NOMO-1 treated with DMSO at 0.1 percent for 48 hours (cell line): ENCODE data around the gene TIMM23B.
"Not testable (repeated sequence)": the region's sequence is repeated elsewhere in the genome, so short reads cannot be mapped to it uniquely, and the experiment has no call there.

Source experiments
- DNase-seq: peaks from one replicate; lab custom pipeline; 2025; ENCODE audit not compliant: unreplicated experiment; lab: John Stamatoyannopoulos, UW

Gene TIMM23B, protein sequence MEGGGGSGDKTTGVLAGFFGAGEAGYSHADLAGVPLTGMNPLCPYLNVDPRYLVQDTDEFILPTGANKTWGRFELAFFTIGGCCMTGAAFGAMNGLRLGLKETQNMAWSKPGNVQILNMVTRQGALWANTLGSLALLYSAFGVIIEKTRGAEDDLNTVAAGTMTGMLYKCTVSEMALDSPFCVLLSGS

DNA sequence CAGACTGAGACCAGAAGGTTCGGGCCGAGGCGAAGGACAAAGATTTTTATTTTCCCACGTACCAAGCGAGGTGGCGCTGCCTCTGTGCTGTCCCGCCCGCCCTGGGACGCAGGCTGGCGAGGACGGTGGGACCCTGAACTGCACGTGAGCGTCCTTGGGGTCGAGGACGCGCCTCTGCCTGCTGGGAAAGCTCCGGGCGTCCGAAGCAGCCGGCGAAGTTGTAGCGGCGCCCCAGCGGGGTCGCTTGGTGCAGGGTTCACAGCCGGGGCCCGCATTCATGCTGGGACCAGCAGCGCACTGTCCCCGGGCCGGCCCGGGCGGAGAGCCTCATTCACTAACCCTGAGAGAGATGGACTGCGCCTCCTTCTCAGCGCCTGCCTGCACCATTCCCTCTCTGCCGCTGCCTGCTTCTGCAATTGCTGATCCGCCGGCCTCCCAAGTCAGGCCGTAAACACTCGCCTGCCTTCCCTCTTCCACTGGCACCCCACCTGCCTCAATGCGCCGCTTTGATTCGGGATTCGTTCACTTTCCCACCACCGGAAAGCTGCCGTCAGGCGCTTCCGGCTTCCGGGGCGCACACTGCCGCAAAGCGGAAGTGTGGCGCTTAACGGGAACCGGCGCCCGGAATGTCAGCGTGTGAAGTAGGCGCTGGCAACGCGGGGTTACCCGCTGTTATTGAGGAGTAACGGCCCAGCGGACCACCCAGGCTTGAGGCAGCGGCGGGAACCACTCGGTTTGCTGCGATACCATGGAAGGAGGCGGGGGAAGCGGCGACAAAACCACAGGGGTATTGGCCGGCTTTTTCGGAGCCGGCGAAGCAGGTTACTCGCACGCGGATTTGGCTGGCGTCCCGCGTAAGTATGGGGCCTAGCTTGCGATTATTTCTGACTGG, at the start of gene TIMM23B, which contains the start of gene PARG:
Gene TIMM23B (plus strand): TSS at position 607 of the 892 bp plus-strand sequence. CDS start 142 bp downstream, at position 749.
Gene PARG (minus strand): TSS at position 581 of the 892 bp plus-strand sequence. CDS start 302 bp downstream, at position 279.
- DNase-seq, result peak; percentile 59

DNA sequence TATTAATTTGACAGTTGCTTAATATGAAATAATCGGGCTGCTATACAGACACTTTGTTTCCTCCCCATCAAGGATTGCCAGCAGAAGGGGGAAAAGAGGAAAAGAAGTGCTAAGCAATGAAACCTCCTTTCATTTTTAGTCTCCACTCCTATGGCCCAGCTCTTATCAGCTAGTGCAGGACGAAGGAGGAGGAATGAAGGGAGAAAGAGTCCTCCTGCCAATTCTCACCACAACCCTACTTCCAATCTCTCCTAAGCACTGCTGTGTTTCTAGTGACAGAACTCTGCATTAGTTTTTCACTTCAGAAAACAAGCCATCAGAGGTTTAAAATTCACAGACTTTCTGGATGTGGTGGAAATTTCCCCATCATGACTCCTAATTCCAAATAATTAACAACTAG, 41.9 kb upstream of the TIMM23B start:
- DNase-seq, result not testable (repeated sequence)

DNA sequence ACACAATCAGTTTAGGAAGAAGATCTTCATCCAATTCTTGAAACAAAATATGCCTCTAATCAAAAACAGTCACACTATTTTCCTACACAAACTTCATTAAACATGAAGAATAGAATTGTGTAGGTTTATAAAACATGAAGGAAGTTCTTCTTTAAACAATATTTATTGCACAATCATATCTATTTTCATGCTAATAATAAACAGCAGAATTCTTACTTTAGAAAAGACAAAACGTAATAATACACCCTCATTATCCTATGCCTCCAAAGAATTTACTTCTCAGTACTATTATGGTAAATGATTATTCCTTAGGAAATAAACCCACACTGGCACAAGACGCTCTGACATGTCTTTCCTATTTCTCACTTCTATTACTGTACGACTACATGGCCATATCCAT, 41.4 kb upstream of the TIMM23B start:
- not testable (repeated sequence) for DNase-seq

DNA sequence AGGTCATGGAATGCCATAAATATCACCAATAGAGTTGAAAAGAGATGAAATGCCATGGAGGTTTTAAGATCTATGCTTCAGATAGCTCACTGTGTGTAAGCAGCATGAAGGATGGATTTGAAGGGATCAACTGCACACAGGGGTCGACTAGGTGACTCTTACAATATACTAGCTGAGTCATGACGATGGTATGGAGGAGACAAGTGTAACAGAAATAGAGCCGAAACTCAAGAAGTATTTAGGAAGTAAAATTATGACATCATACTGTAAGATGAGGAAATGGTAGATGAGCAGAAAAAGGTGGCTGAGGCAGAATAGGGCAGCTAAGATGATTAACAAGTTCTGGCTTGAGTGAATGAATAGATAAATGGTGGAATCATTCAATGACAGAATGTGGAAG, 38.0 kb upstream of the TIMM23B start:
- DNase-seq, result not testable (repeated sequence)

DNA sequence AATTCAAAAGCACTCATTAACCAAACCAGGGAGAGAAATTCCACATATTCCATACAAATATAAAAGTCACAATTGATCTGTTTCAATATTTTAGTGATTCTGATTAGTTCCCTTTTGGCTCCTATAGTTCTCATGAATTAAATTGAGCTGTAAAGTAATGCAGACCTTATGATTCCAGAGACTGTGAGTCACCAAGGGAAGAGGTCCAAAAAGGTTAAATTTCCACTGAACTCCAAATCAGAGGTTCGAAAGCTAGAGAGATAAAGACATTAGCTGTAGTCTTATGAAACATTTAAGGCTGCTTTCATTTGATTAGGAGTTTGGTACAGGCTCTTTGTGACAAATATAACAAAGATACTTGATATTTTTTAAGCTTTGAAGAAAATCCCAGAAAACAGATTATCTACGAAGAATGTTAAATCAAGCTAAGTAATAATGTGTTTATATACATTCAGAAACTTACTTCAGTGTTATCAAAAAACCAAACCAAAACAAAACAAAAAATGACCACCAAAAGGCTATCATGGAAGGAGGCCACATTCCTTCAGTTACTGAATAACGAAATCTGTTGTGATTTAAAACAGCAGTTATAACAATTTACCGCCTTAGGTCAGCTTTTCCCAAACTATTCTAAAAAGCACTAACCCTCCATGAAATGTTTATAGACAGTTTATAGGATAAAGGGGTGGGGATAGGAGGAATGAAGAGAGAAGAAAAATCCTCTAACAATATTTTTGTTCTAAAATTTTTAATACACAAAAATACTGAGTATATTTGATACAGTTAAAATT, 33.4 kb upstream of the TIMM23B start:
- DNase-seq, result not testable (repeated sequence)

DNA sequence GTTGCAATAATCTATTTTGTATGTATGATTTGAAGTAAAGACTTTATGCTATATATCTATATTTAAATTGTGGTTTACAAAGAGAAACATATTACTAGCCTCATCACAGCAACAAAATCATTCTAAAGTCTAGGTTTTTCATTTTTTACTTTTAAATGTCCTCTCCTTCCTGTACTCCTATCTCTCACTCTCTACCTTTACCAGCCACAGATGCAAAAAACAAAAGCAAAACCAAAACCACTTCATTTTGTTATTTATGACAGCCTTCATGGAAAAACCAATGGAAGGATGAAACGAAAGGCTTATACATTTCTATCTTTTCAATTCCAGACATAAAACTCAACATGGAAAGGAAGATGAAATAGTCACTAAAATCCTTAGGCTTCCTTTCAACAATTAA, 31.6 kb upstream of the TIMM23B start:
- not testable (repeated sequence) for DNase-seq

DNA sequence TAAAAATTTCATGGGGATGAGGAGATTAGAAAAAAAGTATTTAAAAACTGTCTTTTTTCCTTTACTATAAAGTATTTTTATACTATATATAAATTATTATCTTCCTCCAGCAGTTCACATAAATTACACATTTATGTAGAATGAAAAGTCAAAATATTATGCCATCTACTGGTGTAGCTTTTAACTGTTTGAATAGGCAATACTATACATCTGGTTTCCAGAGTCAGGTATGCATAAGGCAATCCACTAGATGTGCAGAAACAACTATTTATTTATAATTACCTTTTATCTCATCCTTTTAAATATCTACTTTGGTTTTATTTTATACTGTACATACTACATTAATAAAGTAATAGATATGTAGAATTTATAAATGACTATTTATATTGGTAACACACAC, 25.4 kb upstream of the TIMM23B start:
- not testable (repeated sequence) for DNase-seq

DNA sequence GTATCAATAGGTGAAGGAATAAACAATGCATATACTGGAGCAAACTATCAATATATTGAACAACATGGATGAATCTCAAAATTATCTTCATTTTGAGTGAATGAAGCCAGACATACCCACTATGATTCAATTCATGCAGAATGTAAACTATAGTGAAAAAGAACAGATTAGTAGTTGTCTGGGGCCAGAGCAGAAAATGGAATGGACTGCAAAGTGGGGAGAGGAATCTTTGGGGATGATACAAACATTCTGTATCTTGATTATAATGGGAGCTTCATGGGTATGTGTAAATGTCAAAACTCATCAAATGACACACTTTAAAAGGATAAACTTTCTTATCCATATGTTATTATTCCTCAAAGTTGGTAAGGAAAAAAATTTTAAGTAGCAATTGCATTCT, 23.9 kb upstream of the TIMM23B start:
- not testable (repeated sequence) for DNase-seq

DNA sequence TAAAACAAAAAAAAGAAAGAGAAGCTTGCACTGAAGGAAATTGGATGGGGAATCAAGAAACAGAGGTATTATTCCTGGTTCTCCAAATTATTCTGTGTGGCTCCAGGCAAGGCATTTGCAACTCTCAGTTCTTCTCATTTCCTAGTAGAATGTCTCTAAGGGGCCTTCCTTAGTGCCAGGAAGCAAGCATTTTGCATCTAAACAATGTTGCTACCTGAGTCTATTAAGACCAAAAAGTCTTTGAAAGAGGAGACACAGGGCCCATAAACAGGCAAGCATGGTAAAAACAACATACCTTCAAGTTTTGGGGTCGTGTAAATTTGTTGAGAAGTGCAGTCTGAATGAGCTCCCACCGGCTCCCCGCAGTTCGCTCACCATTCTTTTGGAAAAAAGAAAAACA, 19.8 kb upstream of the TIMM23B start:
- not testable (repeated sequence) for DNase-seq

DNA sequence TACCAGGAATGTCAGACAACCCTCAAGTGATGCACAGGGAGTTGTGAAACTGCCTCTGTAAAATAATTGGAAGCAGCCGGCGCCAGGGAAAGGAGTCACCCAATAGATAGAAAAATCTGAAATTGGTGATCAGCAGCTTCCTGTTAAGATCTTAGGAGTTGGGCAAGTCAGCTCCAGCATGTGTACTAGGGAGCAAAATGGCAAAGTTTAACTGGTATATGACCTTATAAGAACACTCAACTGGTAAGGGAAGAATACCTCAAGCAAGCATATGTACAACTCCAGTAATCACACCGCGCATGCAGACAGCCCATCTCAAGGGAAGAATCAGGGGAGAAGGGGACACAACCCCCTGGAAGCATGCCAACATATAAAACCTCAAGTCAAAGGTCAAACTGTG, 18.3 kb upstream of the TIMM23B start:
- not testable (repeated sequence) for DNase-seq

DNA sequence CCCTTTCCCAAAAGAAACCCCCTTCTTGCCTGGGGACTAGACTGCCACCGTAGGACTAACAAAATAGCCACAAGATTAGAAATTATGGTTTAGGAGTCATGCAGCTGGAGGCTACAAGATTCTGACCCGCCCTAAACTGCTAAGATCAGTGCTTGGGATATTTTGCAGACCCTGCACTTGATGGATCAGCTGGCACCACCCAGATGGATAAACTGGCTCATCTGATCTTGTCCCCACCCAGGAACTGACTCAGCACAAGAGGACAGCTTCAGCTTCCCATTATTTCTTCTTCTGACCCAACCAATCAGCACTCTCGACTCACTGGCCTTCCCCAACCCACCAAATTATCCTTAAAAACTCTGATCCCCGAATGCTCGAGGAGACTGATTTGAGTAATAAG, 10.6 kb upstream of the TIMM23B start:
- DNase-seq, result not testable (repeated sequence)

DNA sequence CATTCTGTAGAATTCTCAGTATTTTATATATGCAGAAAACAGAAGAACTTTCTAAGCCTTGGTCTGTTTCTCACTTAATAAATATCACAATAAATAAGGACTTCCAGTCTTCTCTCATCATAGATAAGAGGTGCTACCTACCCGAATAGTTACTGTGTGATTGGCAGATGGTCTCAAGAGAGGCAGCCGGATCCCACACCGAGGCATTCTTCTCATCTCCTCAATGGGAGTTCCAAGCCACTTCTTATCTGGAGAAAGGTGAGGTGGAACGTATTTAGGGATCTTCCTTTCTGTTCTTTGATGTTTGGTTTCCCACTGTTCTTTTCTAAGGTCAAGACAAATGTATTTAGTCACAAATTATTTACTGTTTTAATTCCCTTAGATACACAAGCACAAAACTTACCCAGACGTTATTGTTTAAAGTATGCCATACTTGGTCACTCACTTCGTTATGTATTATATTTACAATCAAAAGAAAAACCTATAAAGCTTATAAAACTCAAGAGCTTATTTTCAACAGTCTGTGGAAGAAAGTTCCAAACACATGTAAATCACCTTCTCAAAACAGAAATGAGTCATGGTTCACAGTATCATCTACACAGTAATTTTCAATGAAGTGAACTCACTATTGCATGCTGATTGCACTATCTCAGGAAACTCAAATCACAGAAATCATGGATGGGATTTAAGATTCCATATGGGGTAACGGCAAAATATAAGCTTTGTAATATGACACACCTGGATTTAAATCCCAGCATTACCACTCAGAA, 9.7 kb upstream of the TIMM23B start:
- not testable (repeated sequence) for DNase-seq

DNA sequence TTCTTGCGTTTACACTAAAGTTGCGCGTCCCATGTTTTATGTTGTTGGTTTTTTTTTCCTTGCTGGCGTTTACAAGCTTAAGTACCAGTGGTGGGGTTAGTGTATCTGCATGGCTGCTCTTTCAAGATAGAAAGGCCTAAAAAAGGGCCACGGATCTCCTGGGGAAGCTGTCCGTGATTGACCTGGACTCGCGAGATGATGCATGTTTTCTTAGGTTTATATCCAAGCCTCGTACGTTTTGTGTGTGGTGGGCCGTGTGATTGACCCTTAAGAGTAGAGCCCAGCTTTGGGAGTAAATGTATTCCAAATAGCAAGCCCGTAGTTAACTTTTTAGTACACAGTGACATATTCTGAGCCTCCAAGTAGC, 469 bp downstream of the TIMM23B start:
- not testable (repeated sequence) for DNase-seq

DNA sequence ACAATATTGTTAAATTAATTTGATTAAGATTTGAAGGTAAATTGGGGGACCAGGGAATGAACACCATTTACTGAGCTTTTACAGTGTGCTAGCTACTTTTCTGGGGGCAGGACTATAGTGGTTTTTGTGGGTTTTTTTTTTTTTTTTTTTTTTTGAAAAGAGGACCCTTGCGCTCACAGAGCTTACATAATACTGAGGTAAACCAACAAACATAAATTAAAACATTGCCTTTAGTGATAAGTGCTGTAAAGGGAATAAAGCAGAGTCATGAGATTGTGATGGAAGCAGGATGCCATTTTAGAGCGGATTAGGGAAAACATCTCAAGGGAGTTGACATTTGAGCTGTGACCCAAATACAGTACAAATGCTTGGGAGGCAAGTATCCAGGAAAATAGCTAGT, 1.8 kb downstream of the TIMM23B start:
- DNase-seq, result peak; percentile 23

DNA sequence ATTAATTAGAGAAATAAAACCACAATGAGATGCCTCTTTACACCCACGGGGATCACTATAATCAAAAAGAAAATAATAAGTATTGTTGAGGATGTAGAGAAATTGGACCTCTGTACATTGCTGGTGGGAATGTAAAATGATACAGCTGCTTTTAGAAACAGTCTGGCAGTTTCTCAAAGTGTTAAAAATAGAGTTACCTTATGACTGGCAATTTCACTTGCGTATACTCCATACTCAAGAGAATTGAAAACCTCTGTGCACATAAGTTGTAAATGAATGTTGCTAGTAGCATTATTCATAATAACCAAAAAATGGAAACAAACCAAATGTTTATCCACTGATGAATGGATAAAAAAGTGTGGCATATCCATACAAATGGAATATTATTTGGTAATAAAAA, 6.3 kb downstream of the TIMM23B start:
- not testable (repeated sequence) for DNase-seq

DNA sequence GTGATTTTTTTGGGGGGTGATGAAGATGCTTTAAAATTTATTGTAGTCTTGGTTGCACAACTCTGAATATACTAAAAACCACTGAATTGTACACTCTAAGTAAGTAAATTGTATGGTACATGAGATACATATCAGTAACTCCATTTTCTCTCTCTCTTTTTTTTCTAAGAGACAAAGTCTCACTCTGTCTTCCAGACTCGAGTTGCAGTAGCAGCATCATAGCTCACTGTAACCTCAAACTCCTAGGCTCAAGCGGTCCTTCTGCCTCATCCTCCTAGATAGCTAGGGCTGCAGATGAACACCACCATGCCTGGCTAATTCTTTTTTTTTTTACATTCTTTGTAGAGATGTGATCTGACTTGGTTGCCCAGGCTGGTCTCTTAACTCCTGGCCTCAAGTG, 6.9 kb downstream of the TIMM23B start:
- not testable (repeated sequence) for DNase-seq

DNA sequence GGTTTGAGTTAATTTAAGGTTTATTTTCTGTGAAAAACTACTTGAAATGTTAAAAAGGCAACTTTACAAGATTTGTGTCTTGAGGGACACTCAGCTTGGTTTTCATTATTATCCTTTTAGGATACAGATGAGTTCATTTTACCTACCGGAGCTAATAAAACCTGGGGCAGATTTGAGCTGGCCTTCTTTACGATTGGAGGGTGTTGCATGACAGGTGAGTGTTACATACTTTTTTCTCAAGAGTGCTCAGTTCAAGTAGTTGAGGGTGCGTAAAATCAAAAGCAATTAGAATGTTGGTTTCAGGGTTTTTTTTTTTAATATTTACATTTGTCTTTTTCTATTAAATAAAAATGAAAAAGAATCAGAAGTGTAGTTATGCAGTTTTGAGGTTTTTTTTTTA, 10.2 kb downstream of the TIMM23B start:
- not testable (repeated sequence) for DNase-seq

DNA sequence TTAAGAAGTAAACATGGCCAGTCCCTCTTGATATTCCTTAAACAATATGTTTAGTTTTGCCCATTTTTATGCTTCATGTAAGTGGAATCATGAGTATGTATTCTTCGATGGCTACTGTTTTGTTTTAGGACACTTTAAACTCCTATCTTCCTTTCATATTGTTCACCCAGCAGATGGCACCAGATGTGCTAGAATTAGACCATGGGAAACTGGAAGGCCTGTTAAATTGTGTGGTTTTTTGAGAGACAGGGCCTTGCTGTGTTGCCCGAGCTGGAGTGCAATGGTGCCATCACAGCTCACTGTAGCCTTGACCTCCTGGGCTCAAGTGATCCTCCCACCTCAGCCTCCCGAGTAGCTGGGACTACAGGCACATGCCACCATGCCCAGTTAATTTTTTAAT, 11.3 kb downstream of the TIMM23B start:
- DNase-seq, result not testable (repeated sequence)

DNA sequence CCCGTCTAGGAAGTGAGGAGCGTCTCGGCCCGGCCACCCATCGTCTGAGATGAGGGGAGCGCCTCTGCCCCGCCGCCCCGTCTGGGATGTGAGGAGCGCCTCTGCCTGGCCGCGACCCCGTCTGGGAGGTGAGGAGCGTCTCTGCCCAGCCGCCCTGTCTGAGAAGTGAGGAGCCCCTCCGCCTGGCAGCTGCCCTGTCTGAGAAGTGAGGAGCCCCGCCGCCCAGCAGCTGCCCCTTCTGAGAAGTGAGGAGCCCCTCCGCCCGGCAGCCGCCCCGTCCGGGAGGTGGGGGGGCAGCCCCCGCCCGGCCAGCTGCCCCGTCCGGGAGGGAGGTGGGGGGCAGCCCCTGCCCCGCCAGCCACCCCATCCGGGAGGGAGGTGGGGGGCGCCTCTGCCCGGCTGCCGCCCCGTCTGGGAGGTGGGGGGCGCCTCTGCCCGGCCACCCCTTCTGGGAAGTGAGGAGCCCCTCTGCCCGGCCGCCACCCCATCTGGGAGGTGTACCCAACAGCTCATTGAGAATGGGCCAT, 28.5 kb downstream of the TIMM23B start:
- not testable (repeated sequence) for DNase-seq

DNA sequence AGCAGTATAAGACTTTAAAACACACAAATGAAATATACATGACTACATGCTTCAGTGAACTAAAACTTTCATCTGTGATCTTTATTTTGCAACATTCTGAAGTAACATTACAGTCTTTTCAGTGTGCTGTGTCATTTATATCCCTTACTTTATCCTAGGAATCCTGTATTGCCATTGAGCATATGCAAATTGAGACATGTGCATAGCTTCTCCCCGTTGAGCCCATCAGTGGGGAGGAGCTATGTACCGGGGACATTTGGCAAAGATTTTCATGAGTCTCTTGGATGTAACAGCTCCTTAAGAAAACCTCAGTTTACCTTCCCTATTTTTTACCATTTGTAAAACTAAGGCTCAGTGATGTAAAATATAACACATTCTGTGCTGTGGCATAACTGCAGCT, 29.6 kb downstream of the TIMM23B start:
- not testable (repeated sequence) for DNase-seq
